Astrocyte of the spinal cord (primary cell): ENCODE data around the gene ESD.
A peak's percentile ranks its signal among the peaks of the same experiment; 100 is the strongest.

Experiments
- DNase-seq: peaks from one replicate; pipeline ENCODE4 v3.0.0; 2011; ENCODE audit warnings: low read depth, low spot score
- H3K4me3 ChIP-seq: 2 replicates; pipeline ENCODE4 v1.5.1; 2011; ENCODE audit warnings: low read depth, mild to moderate bottlenecking, low read length, moderate library complexity
- in situ Hi-C: cut with HindIII; loops from 2 replicates; pipeline ENCODE4 v1.10.0; 2017; ENCODE audit warnings: low sequenced_read_pairs
- TF ChIP-seq, protein P1 (sequence below): IDR thresholded peaks from 2 replicates; pipeline ENCODE4 v1.5.1; 2012; ENCODE audit warnings: low read depth, mild to moderate bottlenecking, low read length, inconsistent platforms

The ESD gene

DNA sequence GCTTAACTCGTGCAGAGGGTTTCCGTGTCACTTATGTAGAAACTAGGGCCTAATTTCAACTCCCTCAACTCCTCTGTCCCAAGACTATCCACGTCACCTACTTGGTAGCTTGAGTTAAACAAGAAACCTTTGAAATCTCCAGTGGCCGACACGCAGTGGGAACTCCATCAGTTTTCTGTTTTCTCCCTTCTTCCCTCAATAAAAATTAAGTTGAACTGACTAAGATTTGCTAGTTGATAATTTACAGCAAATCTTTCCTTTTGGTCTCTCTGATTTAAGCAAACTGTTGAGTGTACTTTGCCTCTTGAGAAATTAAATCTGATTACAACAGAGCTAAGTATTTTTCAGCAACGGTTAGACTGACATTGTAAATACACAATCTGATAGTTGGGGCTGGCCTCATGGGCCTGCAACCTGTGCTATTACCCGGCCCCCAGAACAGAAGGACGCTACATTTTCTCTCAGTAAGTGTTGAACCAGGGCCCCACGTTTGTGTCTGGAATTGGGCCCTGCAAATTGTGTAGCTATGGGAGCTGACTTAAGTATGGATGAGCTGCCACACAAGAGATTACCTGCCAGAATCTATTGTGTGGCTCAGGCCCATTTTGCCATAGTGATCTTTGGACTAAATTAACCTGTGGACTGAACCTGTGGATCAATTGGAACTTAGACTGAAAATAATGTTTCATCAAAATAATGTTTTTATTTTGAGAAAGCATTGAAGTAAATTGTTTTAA lies 708 bp upstream of the ESD start:
- DNase-seq = no peak
- in situ Hi-C loops = no loop called here
- H3K4me3 ChIP-seq = peak overlapping the region; percentile 62
- TF ChIP-seq, protein P1, sequence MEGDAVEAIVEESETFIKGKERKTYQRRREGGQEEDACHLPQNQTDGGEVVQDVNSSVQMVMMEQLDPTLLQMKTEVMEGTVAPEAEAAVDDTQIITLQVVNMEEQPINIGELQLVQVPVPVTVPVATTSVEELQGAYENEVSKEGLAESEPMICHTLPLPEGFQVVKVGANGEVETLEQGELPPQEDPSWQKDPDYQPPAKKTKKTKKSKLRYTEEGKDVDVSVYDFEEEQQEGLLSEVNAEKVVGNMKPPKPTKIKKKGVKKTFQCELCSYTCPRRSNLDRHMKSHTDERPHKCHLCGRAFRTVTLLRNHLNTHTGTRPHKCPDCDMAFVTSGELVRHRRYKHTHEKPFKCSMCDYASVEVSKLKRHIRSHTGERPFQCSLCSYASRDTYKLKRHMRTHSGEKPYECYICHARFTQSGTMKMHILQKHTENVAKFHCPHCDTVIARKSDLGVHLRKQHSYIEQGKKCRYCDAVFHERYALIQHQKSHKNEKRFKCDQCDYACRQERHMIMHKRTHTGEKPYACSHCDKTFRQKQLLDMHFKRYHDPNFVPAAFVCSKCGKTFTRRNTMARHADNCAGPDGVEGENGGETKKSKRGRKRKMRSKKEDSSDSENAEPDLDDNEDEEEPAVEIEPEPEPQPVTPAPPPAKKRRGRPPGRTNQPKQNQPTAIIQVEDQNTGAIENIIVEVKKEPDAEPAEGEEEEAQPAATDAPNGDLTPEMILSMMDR = no peak

DNA sequence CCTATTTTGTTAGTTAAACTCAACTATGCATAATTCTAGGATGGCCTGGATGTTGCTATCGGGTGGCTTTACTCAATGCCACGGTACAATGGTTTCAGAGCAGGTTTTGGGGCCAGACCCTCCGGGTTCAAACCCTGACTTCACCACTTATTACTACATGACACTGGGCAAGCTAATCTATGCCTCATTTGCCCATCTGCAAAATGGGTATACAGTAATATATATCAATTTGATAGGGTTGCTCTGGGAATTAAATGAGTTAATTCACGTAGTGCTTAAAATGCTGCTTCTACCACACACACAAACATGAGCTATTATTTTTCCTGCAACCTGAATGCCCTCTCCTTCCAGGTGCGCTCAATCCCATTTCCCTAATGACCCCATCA lies 839 bp downstream of the ESD start:
- in situ Hi-C loops = no loop called here
- TF ChIP-seq, protein P1 = no peak
- peak overlapping the region; percentile 62 for H3K4me3 ChIP-seq
- no peak for DNase-seq

DNA sequence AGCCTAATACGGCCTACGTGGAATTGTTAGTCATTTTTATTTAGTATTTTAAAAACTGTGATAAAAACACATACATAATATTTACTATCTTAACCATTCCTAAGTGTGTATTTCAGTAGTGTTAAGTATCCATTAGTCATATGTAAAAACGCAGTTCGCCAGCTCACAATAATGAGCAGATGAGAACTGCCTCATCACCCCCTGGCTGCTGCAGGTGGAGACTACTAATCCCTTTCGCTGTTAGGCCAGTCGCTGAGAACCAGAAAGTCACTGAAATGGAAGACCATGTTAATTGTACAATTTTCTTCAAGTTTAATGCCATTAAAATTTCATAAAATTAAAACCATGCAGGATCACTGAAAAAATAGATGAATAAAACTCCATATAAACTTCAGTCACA lies 1.6 kb downstream of the ESD start:
- TF ChIP-seq, protein P1 = no peak
- H3K4me3 ChIP-seq = no peak overlapping the region
- DNase-seq = no peak
- in situ Hi-C loops = no loop called here

DNA sequence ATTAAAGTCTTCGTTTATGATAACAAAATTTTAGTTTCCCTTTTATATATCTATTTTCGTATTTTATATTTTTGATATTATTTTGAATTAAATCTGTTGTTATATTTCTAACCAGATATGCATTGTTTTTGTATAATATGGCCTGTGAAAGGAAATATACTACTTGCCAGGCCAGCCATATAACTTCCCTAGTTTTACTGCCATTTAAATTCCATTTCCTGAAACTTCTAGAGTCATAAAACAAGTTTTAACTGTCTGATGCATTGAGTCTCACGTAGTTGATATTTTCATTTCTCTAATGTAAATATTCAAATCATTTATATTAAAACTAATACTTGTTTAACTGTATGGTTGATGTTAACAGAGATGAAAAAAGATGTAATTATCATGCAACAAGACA lies 13.5 kb downstream of the ESD start:
- no peak for DNase-seq
- in situ Hi-C loops = no loop called here
- no peak overlapping the region for H3K4me3 ChIP-seq
- TF ChIP-seq, protein P1 = no peak

DNA sequence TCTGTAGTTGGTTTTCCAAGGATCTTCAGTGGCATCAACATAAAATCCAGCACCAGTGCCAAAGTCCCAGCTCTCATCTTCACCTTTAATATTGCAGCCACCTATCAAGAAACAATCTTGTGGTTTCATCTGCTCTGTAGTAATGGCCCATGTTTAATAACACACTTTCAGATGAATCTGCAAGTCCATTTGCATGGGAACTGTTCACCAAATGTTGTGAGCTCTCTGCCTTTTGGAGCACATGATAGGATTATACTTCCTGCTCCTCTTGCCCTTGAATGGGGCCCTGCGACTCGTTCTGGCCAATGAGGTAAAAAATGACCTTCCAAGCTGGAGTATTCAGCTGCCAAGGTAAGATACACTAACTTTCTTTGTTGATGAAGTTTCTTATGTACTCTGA lies 14.3 kb downstream of the ESD start:
- no peak for DNase-seq
- TF ChIP-seq, protein P1 = no peak
- in situ Hi-C loops = no loop called here

DNA sequence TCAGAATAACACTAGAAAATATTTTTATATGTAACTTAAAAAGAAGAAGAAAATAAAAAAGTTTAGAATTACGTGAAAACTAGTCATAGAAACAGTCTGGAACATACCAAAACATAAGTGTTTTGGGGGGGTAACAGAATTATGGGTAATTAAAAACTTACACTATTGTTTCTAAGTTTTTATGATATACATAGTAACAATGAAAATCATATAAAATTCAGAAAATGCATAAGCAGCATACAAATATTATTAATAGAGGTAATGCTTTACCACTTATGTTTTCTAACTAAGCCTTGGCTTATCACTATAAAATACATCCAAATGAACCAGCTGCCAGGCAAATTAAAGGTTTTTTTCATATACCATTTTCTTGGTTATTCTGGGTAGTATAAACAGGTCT lies 14.9 kb downstream of the ESD start:
- TF ChIP-seq, protein P1 = no peak
- in situ Hi-C loops = no loop called here
- no peak overlapping the region for H3K4me3 ChIP-seq
- DNase-seq = no peak

More for the DNA sequence above, 14.3 kb downstream of the ESD start:
- H3K4me3 ChIP-seq = no peak overlapping the region
